GM19324 (cell line): ENCODE results near the gene CILP.

Source experiments
- ATAC-seq: cut with Tn5 transposase; IDR thresholded peaks from one replicate; pipeline ENCODE4 v1.9.1; 2021; ENCODE audit warnings: mild to moderate bottlenecking, moderate library complexity; ENCODE audit not compliant: unreplicated experiment, low FRiP score

Gene CILP

DNA sequence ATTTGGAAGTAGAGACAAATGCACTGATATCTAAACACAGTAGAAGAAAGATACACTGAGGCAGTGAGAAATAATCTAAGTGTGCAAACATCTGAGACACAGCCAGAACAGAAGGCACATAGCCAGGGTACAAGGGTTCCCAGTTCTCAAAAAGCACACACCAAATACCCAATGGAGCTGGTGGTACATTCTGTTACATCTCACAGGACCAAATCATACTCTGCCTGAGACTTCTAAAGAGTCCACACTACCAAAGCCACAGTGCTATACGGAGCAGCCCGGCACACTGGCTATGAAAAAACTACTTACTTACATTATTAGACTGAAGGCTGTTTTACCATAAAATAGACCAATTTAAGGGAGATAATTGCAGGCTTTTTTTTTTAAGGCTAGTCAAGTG is 45.4 kb downstream of the CILP start:
- no peak for ATAC-seq

DNA sequence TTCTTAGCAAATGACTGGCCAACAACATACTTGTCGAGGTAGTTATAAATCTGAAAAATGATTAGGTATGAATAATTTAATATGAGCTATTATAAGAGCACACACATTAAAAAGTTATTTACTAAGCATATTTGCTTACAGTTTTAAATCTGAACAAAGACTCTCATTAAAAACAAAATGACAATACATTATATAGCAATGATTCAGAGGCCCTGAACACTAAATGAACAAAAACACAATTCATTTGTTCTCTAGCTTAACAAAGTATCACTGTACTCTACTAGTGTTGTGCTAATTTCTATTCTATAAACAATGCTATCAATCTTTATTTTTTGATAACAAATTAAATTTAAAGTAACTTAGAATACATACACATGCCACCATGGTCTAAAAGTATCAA is 47.1 kb downstream of the CILP start:
- no peak for ATAC-seq

DNA sequence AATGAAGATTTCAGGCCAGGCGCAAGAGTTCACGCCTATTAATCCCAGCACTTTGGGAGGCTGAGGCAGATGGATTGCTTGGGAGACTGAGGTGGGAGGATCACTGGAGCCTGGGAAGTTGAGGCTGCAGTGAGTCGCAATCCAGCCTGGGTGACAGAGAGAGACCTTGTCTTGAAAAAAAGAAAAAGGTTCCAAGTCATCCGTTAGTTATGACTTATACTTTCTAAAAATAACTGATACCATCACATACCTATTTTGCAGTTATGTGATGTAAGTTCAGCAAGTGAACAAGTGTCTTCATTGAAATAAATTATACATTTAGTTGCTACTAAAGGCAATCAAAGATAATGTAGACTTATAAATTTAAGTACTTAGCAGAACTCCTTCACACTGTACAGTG is 48.2 kb downstream of the CILP start:
- ATAC-seq: no peak

DNA sequence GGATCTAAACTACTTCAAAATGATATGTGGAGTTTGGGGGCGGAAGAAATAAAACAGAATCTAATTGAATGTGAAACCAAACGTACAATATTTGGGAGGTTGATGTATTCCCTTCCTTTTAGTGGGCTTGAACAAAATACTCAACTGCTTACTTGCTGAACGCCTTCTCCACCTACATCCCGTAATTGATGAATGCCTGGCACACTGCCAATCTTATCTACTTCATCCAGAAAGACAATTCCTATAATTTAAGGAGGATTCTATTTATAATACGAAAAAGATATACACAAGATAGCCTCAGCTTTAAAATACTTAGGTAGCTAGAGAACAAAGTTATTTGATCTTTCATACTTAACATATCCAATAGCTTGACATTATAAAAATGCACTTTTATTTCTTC is 54.6 kb downstream of the CILP start:
- no peak for ATAC-seq

GRCh38 chr15:65154720-65155119 is 56.6 kb downstream of the CILP start:
- ATAC-seq: no peak

GRCh38 chr15:65147902-65148301 is 63.4 kb downstream of the CILP start:
- ATAC-seq: no peak

DNA sequence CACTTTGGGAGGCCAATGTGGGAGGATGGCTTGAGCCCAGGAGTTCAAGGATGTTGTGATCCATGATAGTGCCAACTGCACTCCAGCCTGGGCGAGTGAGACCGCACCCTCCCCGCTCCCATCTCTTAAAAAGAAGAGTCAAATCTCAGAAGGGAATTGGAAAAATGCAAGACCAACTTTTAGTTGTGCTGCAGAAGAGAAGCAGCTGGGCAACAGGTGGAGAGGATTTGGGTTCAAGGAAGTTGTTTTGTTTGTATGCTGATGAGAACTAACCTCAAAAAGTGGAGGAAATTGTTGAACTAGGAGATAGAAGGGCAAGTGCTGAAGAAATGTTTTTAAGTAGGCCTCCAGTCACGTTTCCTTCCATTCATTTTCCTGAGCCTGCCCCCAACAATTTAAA is 64.8 kb downstream of the CILP start:
- no peak for ATAC-seq
